ENCODE data around the gene STK38.
A peak's percentile ranks its signal among the peaks of the same experiment; 100 is the strongest.
"Not testable (repeated sequence)": the region's sequence is repeated elsewhere in the genome, so short reads cannot be mapped to it uniquely, and the experiment has no call there.

STK38 gene
- 41.5 to 119 (median 83.9) reads per million in 18 experiments for total RNA-seq

DNA sequence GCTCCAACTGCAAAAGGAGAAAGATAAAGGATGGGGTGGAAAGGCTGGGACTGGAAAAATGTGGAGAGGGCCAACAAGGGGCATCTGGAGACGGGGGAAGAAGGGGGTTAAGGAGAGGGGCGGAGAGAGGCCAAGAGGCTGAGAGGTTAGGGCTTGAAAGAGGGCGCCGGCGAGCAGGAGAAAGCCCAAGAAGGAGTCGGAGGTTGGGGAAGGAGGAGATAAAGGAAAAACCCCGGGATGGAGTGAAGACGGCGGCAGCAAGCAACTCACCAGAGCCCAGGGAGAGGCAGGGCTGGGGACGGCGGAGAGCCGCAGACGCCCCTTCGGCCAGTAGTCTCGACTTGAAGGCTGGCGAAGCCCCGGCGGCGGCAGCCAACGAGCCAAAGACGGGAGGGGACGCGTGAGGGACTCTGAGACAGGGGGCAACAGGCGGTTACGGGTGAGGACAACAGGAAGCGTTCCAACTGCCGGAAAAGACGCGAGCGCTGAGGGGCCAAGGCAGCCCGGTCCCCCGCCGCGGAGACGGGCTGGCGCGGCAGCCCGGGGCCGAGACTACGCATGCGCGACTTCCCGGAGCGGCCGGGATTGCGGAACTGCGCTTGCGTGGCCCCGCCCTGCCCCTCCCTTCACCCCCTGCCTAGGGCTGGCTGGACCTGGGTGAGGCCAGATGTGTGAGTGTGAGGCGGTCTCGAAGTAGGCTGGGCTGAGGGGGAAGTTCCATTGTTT is at the start of gene STK38:
TSS of gene STK38 (minus strand) at position 560 of the 726 bp plus-strand sequence. CDS start 7,277 bp downstream, outside the sequence.
- DNase-seq, result peak; percentile 91 to 93

DNA sequence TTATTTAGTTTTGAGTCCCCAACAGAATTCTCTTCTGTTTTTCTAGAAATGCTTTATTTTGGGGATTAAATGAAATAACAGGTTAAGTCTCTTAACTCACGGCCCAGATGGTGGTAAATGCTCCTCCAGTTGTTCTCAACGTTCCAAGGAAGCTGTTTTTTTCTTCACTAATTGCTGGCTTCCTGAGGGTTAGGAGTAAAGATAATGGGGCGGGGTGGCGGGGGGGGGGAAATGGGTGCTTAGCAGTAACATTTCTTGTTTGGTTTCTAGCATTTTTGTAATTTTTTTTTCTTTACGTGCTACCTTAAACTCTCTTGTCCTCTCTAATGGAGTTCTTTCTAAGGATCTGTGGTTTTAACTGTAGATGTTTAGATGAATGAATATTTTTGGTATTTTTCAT is 49.1 kb upstream of the STK38 start:
- DNase-seq, result no peak

DNA sequence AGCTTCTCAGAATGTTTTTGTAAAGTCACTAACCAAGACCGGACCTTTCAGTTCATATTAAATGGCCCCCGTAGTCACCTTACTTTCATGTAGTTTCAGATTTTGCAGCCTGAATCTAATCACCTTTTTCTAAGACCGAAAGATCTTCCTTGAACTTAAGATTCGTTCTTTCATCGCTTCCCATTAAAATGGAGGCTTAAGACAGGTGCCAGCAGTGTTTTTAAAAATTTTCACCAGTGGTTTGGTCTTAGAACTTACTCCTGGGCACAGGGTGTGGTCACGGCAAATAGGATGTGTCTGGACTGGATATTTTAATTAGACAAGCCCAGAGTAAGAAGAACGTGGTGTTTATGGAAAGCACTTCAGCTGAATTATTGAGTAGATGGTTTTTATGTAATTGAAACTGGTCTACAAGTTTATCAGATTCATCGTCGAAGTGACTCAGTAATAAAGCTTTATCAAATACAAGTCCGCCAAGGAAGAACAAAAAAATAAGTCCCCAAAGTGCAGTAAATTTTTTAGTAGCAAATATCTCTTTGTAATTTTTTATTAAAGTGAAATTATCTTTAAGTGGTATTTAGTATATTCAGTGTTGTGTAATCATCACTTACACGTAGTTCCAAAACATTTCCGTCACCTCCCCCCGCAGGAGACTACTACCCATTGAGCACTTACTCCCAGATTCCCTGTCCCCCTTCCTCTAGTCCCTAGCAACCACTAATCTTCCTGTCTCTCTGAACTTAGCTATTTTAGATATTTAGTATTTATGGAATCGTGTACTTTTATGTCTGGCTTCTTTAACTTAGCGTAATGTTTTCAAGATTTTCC is 47.8 kb upstream of the STK38 start:
- DNase-seq, result peak; percentile 42 to 55

DNA sequence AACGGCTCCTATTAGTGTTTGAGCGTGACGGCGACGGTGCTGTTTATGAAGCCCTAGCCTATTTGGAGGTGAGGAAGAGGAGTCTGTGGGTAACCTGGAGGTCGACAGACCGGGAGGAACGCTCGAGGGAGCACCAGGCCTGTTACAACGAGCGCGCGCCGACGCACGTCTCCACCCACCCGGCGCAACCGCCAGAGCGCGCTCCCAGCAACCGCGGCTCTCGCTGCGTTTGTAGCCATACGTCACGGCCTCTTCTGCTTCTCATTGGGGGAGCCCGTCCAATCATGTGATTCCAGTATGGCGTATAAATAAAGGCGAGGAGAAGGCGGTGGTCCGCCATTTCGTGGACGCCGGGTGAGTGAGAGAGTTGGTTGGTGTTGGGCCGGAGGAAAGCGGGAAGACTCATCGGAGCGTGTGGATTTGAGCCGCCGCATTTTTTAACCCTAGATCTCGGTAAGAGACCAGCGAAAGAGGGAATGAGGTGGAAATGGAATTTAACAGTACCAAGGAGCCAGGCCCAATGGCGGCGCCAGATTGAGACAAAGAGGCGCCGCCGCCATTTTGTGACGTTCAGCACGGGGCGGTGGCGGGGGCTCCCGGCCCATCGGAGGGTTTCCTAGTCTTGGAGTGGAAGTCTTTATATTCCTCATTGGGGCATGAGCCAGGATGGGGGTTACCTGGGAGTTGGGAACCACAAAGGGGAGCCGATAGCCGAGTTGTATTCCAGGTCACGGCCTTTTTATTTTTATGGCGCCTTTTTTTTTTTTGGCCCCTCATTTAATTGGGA is 46.9 kb upstream of the STK38 start, which contains the start of gene SRSF3:
TSS of gene SRSF3 (plus strand) at position 334 of the 787 bp plus-strand sequence. CDS start 2,401 bp downstream, outside the sequence.
- peak; percentile 98 for DNase-seq

DNA sequence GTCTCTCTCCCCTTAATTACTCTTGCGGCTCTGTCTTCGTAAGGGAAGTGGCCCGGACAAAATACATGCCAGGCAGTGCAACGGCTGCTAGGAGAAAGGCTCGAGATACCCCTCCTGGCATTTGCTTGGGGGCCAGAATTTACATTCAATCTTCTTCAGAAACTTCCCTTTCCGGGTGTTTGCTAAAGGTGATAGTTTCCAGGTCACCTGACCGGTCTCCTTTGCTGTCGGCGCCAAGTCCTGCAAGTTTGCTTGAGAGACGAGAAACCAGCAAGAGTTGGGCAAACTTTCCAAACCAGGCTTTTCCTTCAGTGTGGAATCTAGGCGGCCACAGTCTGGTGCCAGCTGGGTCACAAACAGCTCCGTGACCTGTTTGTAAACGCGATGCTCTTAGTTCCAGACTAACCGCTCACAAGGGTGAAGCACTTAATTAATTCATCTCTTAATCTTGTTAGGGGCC is 46.3 kb upstream of the STK38 start:
- peak; percentile 48 for DNase-seq

DNA sequence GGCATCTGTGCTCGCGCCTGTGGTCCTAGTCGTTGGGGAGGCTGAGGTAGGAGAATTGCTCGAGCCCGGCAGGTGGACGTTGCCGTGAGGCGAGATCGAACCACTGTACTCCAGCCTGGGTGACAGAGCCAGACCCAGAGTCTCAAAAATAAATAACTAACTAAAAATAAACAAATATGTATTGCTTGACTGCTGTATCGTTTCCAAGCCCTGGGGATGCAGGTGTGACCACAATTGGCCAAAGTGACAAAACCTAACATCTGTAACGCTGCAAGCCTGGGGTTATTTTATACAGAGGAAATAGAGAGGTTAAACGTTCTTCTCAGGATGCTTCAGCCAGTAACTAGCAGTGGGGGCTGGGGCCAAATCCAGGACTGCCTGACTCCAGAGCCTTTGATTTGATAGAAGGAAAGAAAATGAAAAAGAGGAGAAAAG is 45.0 kb upstream of the STK38 start:
- DNase-seq, result no peak

DNA sequence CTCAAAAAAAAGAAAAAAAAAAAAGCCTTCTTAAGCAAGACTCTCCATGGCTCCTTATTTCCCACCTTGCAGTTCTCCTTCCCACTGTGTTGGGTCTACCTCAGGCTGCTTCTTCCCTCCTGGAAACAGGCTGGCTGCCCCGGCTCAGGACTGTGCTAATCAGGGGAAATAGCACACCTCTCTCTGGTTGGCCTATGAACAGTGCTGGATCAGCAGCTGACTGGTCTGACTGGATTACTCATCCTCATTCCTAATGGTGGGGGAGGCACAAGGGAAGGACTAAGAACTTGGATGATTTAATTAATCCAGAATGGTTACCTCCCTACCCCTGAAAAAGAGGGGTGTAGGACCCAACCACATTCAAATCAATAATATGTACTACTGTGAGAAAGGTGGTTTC is 43.0 kb upstream of the STK38 start:
- DNase-seq, result peak in 1 of 2 donors; percentile 49

DNA sequence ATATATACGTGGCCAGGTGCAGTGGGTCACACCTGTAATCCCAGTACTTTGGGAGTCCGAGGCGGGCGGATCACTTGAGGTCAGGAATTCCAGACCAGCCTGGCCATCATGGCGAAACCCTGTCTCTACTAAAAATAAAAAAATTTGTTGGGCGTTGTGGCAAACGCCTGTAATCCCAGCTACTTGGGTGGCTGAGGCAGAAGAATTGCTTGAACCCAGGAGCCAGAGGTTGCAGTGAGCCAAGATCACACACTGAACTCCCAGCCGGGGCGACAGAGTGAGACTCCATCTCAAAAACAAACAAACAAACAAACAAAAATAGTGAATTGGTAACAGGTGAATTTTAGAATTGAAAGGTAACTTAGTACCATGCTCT is 41.7 kb upstream of the STK38 start:
- not testable (repeated sequence) for DNase-seq

DNA sequence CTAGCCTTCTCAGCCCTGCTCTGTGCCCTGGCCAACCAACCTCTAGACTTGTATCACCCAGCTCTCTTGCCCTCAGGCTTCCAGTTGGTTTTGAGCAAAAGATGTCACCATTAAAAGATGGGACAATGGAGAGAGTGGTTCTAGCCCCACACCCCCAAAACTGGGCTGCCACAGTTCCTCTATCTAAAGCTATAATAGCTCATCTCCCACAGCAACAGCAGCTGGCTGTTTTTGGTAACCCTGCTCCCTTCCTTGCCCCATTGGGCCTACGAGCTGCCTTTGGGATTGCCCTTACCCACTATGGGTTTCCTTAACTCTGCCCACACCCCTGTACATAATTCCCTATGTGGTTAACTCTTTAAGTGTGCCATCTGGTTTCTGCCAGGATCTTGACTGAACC is 39.3 kb upstream of the STK38 start:
- no peak for DNase-seq

DNA sequence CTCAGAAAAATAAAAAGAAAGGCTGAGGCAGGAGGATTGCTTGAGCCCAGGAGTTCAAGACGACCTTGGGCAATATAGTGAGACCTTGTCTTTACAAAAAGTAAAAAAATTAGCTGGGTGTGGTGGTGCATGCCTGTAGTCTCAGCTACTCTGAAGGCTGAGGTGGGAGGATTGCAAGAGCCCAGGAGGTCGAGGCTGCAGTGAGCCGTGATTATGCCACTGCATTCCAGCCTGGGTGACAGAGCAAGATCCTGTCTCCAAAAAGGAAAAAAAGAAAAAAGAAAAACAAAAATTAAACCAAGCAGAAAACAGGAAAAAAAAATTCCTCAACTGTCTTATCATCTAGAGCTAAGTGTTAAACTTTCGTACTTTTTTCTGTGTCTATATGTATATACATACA is 34.4 kb upstream of the STK38 start:
- no peak for DNase-seq

DNA sequence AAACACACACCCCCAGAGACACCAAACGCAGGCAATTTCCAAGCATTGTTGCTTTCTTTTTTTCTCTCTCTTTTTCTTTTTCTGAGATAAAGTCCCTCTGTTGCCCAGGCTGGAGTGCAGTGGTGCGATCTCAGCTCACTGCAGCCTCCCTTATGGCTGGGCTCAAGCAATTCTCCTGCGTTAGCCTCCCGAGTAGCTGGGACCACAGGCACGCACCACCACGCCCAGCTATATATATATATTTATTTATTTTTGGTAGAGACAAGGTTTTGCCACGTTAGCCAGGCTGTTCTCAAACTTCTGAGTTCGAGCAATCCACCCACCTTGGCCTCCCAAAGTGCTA is 32.9 kb upstream of the STK38 start:
- no peak for DNase-seq

DNA sequence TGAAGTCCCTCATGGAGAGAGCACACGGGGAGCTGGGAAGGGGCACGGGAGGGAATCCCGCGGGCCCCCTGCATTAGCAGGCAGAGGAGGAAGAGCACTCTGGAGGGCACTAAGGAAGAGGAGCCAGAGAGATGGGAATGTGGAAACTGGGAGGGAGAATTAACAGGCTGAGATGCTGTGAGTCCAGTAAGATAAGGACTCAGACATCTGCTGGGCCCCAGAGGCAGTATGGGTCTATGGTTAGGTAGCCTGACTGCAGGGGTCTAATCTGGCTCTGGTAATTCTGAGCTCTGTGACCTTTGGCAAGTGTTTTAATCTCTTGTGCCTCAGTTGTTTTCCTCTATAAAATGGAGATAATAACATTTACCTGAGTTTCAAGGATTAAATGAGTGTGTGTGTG is 31.2 kb upstream of the STK38 start:
- DNase-seq, result no peak

DNA sequence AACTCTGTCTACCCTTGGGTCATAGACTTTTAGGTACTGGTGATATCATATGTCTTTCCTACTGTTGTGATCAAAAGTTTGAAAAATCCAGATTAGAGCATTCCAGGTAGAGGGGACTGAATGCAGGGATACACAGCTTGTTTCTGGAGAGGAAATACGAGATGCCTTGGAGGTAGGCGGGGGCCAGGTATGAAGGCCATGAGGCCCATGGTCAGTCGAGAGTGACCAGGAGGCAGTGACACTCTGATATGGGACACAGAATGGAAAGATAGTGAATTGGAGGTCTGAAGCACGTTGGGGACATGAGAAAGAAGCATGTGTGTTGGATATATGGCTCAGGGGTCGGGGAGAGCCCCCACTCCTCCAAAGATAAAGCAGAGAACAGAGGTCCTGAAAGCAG is 30.8 kb upstream of the STK38 start:
- DNase-seq, result no peak

DNA sequence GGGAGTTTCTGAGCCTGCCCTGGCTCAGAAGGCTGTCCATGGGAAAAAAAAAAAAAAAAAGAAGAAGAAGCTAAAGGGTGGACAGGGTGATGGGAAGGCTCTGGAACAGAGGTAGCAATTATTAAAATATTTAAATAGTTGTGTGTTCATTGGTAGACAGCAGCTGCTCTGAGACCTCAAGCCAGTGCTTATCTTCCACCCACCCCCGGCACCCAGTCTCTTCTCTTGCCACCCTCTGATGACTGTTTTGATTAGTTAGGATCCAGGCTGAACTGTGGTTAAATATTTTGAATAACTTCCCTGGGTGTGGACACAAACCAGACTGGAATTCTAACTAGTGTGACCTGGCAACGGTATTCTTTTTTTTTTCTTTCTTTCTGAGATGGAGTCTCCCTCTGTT is 30.0 kb upstream of the STK38 start:
- DNase-seq, result no peak

DNA sequence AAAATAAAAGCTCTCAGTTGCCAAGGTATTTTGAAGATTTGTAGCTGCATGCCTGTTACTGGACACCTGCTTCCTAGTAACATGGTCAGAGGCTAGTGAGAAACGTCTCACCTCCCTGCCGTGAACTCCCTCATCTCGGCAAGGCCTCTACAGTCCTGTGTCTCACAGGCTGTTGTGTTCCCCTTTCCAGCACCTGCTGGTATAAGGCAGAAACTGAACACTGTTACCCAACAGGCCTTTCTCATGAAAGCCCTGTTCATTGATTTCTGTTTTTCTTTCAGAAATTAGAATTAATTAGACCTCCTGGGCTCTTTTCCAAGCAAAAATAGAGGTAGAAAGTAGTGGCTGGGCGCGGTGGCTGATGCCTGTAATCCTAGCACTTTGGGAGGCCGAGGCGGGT is 29.3 kb upstream of the STK38 start:
- DNase-seq, result peak; percentile 35 to 42

DNA sequence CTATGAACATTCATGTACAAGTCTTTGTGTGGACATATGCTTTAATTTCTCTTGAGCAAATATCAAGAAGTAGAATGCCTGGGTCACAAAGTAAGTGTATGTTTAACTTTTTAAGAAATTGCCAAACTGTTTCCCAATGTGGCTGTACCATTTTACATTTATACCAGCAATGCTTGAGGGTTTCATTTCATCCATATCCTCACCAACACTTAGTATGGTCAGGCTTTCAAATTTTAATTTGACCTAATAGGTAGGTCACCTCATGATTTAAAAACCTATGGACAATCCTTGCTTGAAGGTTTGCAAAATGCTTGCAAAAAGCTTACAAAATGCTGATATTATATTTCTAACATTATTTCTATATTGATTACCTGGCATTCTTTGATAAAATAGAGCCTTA is 27.4 kb upstream of the STK38 start:
- DNase-seq, result no peak

DNA sequence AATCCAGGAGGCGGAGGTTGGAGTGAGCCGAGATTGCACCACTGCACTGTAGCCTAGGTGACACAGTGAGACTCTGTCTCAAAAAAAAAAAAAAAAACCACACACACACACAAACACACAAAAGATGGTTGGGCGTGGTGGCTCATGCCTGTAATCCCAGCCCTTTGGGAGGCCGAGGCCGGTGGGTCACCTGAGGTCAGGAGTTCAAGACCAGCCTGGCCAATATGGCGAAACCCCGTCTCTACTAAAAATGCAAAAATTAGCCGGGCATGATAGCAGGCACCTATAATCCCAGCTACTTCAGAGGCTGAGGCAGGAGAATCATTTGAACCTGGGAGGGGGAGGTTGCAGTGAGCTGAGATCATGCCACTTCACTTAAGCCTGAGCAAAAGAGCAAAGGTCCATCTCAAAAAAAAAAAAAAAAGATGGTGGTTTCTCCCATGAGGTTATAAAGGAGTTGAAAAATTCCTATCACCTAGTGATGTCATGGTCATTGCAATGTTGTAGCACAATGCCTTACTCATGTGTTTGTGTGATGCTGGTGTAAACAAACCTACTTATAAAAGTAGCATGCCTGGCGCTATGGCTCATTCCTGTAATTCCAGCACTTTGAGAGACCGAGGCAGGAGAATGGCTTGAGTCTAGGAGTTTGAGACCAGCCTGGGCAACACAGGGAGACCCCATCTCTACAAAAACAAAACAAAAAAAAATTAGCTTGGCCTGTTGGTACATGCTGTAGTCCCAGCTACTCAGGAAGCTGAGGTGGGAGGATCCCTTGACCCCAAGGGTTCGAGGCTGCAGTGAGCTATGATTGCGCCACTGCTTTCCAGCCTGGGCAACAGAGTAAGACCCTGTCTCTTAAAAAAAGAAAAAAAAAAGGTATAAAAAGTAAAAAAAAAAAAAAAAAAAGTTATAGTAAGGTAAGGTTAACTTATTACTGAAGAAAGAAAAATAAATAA is 25.4 kb upstream of the STK38 start:
- not testable (repeated sequence) for DNase-seq

DNA sequence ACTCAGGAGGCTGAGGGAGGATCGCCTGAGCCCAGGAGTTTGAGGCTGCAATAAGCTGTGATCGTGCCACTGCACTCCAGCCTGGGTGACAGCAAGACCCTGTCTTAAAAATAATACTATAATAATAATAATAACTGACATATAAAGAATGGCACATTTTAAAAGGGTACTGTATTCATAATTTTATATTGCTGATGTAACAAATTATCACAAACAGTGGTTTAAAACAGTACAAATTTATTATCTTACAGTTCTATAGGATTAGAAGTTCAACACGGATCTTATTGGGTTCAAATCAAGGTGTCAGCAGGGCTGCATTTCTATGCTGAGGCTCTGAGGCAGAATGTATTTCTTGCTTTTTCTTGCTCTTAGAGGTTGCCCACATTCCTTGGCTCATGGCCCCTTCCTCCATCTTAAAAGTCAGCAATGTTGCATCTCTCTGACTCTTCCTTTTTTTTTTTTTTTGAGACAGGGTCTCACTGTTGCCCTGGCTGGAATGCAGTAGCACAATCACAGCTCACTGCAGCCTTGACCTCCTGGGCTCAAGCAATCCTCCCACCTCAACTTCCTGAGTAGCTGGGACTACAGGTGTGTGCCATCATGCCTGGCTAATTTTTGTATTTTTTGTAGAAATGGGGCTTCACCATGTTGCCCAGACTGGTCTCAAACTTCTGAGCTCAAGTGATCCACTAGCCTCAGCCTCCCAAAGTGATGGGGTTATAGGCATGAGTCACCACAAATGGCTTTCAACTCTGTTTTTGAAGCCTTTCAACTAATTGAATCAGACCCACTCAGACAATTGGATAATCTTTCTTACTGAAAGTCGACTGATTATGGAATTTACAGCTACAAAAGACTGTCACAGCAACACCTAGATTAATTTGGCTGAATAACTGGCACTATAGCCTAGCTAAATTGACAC is 24.1 kb upstream of the STK38 start:
- no peak for DNase-seq

DNA sequence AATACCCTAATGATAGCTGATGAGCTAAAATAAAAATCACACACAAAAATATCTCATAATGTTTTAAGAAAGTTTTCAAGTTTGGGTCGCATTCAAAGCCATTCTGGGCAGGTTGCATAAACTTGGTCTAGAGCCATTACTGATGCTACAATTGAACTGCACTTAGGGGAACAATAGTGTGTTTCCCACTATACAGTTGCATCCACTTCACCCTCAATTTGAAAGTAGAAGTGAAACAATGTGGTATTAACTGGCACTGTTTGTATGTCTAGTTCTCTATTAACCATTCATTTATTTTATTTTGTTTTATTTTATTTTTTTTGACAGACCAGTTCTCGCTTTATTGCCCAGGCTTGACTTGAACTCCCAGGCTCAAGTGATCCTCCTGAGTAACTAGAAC is 23.0 kb upstream of the STK38 start:
- DNase-seq, result peak in 1 of 2 donors; percentile 11

DNA sequence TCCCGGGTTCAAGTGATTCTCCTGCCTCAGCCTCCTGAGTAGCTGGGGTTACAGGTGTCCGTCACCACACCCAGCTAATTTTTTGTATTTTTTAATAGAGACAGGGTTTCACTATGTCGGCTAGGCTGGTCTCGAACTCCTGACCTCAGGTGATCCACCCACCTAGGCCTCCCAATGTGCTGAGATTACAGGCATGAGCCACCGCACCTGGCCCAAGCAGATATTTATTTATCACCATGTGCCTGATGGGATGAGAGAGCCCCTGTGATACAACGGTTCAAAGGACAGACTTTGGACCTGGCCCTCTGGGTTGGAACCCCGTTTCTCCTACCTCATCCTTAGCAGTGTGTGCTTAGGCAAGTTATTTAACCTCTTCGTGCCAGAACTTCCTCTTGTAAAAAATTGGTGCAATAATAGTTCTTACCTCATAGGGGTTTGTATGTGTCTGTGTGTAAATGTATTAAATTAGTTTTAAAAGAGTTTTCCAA is 19.2 kb upstream of the STK38 start:
- peak in 1 of 2 donors; percentile 56 for DNase-seq

DNA sequence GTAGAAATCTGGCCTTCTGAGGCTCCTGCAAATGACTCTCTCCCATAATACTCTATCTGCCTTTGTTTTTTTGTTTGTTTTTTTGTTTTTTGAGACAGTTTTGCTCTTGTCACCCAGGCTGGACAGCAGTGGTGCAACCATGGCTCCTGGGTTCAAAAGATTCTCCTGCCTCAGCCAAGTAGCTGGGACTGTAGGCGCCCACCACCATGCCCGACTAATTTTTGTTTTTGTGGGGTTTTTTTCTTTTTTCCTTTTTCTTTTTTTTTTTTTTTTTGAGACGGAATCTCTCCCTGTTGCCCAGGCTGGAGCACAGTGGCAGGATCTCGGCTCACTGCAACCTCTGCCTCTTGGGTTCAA is 16.6 kb upstream of the STK38 start:
- no peak for DNase-seq
